AG09319 (cell line): ENCODE data around the gene PRKCQ.

Experiments used
- DNase-seq: peaks from one replicate; pipeline ENCODE4 v3.0.0-alpha.2; 2010; ENCODE audit warnings: low read depth; ENCODE audit errors: extremely low read depth
- CTCF ChIP-seq: IDR thresholded peaks from 2 replicates; pipeline ENCODE4 v1.5.1; 2011; ENCODE audit warnings: low read depth, mild to moderate bottlenecking, inconsistent platforms, low read length, moderate library complexity

The PRKCQ gene

GRCh38 chr10:6562221-6562620, 17.9 kb downstream of the PRKCQ start:
- no peak for DNase-seq
- no peak for TF ChIP-seq CTCF

GRCh38 chr10:6561552-6561951, 18.5 kb downstream of the PRKCQ start:
- no peak for DNase-seq
- TF ChIP-seq CTCF: no peak

DNA sequence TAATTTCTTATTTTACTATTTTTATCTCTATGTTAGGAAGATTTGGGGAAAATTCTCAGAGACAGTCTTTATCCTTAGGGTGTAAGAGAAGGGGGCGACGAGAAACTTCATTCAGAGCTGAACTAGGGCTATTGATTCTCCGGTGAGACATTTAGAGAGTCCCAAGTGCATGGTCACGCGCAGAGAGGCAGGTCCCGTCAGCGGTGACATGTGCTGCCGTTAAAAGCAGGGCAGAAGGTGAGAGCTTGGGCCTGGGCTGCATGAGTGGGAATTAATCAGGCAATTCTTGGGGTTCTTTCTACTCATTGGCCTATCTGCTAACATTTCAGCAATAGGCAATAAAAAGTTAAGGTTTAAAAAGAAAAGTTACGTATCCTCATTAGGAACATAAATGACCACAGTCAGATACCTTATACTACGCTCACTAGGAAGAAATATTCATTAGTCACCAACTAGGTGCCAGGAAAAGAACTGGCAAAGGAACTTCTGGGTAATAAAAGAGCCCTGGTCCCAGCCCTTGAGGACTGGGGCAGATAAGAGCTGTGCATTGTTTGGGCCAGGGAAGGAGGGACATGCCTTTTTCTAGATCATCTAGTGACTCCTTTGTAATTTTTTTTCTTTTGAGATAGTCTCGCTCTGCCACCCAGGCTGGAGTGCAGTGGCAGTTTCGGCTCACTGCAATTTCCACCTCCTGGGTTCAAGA, 21.2 kb downstream of the PRKCQ start:
- no peak for TF ChIP-seq CTCF
- no peak for DNase-seq

GRCh38 chr10:6558272-6558671, 21.8 kb downstream of the PRKCQ start:
- no peak for TF ChIP-seq CTCF
- DNase-seq: no peak

GRCh38 chr10:6553937-6554336, 26.1 kb downstream of the PRKCQ start:
- TF ChIP-seq CTCF: no peak
- no peak for DNase-seq

GRCh38 chr10:6543431-6544005, 36.6 kb downstream of the PRKCQ start:
- DNase-seq: no peak

More at GRCh38 chr10:6543431-6544005, 36.6 kb downstream of the PRKCQ start:
- TF ChIP-seq CTCF: no peak
